HFF-Myc (cell line): ENCODE measurements around the gene PRKAG1.

ENCODE experiments used
- DNase-seq: peaks from one replicate; pipeline ENCODE4 v3.0.0-alpha.2; 2011; ENCODE audit warnings: low read depth; ENCODE audit errors: extremely low read depth
- H3K4me3 ChIP-seq: replicated peaks from 2 replicates; pipeline ENCODE4 v1.5.1; 2011; ENCODE audit warnings: low read depth, mild to moderate bottlenecking, control low read depth, low read length
- CTCF ChIP-seq: IDR thresholded peaks from 2 replicates; pipeline ENCODE4 v1.5.1; 2012; ENCODE audit warnings: mild to moderate bottlenecking, low read depth, low read length, control low read depth; ENCODE audit errors: missing control alignments

Gene PRKAG1

GRCh38 chr12:48978741-48979601, 39.6 kb downstream of the PRKAG1 start:
- no peak overlapping the region for H3K4me3 ChIP-seq
- no peak for TF ChIP-seq CTCF
- no peak for DNase-seq

GRCh38 chr12:48978291-48978740, 40.3 kb downstream of the PRKAG1 start, which contains the start of gene WNT1:
Gene WNT1, plus strand, starts transcription at chr12:48978322. Its CDS starts 329 bp downstream, at chr12:48978651.
- no peak for DNase-seq
- no peak within 1 kb of the TSS for H3K4me3 ChIP-seq
- no peak for TF ChIP-seq CTCF

GRCh38 chr12:48977290-48978281, 41.0 kb downstream of the PRKAG1 start:
- H3K4me3 ChIP-seq = no peak overlapping the region
- TF ChIP-seq CTCF = peak; percentile 74
- DNase-seq = no peak

GRCh38 chr12:48973941-48974673, 44.5 kb downstream of the PRKAG1 start:
- peak; percentile 42 for TF ChIP-seq CTCF
- no peak overlapping the region for H3K4me3 ChIP-seq
- no peak for DNase-seq

- TF ChIP-seq CTCF = no peak
- no peak overlapping the region for H3K4me3 ChIP-seq
- no peak for DNase-seq
Observed at GRCh38 chr12:48973531-48973930, 45.0 kb downstream of the PRKAG1 start.

GRCh38 chr12:48972952-48973483, 45.6 kb downstream of the PRKAG1 start:
- no peak for DNase-seq
- H3K4me3 ChIP-seq = no peak overlapping the region
- TF ChIP-seq CTCF = no peak
